K562 (cell line): ENCODE results near the gene MPIG6B. TPM values are rescaled to one million over a fixed set of nuclear protein-coding genes. Genes with fewer than 3 reads are reported as not detected.
A peak's percentile ranks its signal among the peaks of the same experiment; 100 is the strongest.

Experiments
- ELF4 ChIP-seq: fragments of 450-650 bp; formaldehyde crosslinking; IDR thresholded peaks from 2 replicates; pipeline ENCODE4 v1.4.0; 2022; ENCODE audit warnings: missing genetic modification characterization
- HMG20B ChIP-seq: fragments of 250-450 bp; sonication (Bioruptor Pico); IDR thresholded peaks from 2 replicates; pipeline ENCODE4 v1.5.0; 2021; ENCODE audit warnings: mild to moderate bottlenecking
- MYNN ChIP-seq, 2 experiments: sonication (generic); formaldehyde crosslinking in 1 of 2; IDR thresholded peaks; 2 replicates each; pipeline versions ENCODE4 v1.5.0 to v1.6.1; 2016 to 2020; ENCODE audit warnings: antibody characterized with exemption in 1 of 2, missing genetic modification reagents in 1 of 2
- NKRF ChIP-seq: fragments of 450-650 bp; IDR thresholded peaks from 2 replicates; pipeline ENCODE4 v1.6.1; 2016; ENCODE audit warnings: borderline replicate concordance
- POLR2AphosphoS2 ChIP-seq: IDR thresholded peaks from 2 replicates; pipeline ENCODE4 v1.6.1; 2012; ENCODE audit warnings: low read length, improper control_type of control experiment
- PRMT5 ChIP-seq: sonication (generic); formaldehyde crosslinking; IDR thresholded peaks from 2 replicates; pipeline ENCODE4 v1.5.0; 2020; ENCODE audit warnings: missing genetic modification reagents
- PTRF ChIP-seq: fragments of 450-650 bp; IDR thresholded peaks from 2 replicates; pipeline ENCODE4 v1.6.1; 2016; ENCODE audit warnings: mild to moderate bottlenecking, missing genetic modification characterization, missing compliant biosample characterization
- RBM15 ChIP-seq: fragments of 200-400 bp; formaldehyde crosslinking; IDR thresholded peaks from 2 replicates; pipeline ENCODE4 v1.6.1; 2018; ENCODE audit warnings: mild to moderate bottlenecking, low read length, moderate library complexity; ENCODE audit not compliant: insufficient read depth
- THAP7 ChIP-seq: fragments of 250-450 bp; sonication (Bioruptor Pico); IDR thresholded peaks from 2 replicates; pipeline ENCODE4 v1.5.0; 2021
- ZBTB1 ChIP-seq: sonication (generic); formaldehyde crosslinking; IDR thresholded peaks from 2 replicates; pipeline ENCODE4 v1.8.1; 2023; ENCODE audit warnings: missing genetic modification reagents, low read depth, mild to moderate bottlenecking, borderline replicate concordance
- ZFPM2 ChIP-seq: fragments of 250-450 bp; sonication (Bioruptor Pico); IDR thresholded peaks from 2 replicates; pipeline ENCODE4 v1.5.1; 2022; ENCODE audit warnings: mild to moderate bottlenecking
- ZNF282 ChIP-seq: sonication (generic); formaldehyde crosslinking; IDR thresholded peaks from 2 replicates; pipeline ENCODE4 v1.8.1; 2023; ENCODE audit warnings: missing genetic modification reagents
- ZNF707 ChIP-seq: fragments of 250-450 bp; sonication (Bioruptor Pico); conservative IDR thresholded peaks from 2 replicates; pipeline ENCODE4 v1.8.0; 2022; ENCODE audit warnings: inconsistent platforms, mild to moderate bottlenecking, moderate library complexity
- ZNF830 ChIP-seq: fragments of 250-450 bp; sonication (Bioruptor Pico); IDR thresholded peaks from 2 replicates; pipeline ENCODE4 v1.5.0; 2021; ENCODE audit warnings: mild to moderate bottlenecking
- polyA plus RNA-seq, 8 experiments: library from polyadenylated mRNA; depleted of rRNA in 4 of 8; stranded (reverse) in 5 of 8; unstranded in 3 of 8; fragments of >200 nt; fragmentation: Nextera tagmentation in 2 of 8; fragmentation: Illumina TruSeq in 1 of 8; extraction: Ambion mirVana in 2 of 8; extraction: Trizol in 1 of 8; gene quantifications; 2 replicates each; pipeline versions ENCODE4 v1.2.1 to v1.2.3, GENCODE V29; 2011 to 2014; ENCODE audit warnings: inconsistent platforms in 1 of 8, missing spikeins in 1 of 8
- total RNA-seq, 7 experiments: library from RNA; depleted of rRNA in 6 of 7; stranded (reverse); fragments of >200 nt in 6 of 7; fragmentation: Illumina TruSeq in 2 of 7; extraction: Trizol in 2 of 7; gene quantifications; 2 replicates each; pipeline versions ENCODE4 v1.2.1 to v1.2.3, GENCODE V29; 2011 to 2021; ENCODE audit warnings: low replicate concordance in 1 of 7
- TF ChIP-seq, protein P1 (sequence below): fragments of 200-600 bp; sonication (generic); IDR thresholded peaks from one replicate; pipeline ENCODE4 v1.6.1; 2012; ENCODE audit warnings: mild to moderate bottlenecking, low read depth, low read length, inconsistent platforms

The MPIG6B gene
- total and polyA plus RNA-seq, 9 of the 15 experiments (the other 6 are each of a cell fraction or from before 2014, with no cell fraction given), result 0.11 to 1.2 (median 0.28) TPM; not detected in 1

- TF ChIP-seq, protein P1, sequence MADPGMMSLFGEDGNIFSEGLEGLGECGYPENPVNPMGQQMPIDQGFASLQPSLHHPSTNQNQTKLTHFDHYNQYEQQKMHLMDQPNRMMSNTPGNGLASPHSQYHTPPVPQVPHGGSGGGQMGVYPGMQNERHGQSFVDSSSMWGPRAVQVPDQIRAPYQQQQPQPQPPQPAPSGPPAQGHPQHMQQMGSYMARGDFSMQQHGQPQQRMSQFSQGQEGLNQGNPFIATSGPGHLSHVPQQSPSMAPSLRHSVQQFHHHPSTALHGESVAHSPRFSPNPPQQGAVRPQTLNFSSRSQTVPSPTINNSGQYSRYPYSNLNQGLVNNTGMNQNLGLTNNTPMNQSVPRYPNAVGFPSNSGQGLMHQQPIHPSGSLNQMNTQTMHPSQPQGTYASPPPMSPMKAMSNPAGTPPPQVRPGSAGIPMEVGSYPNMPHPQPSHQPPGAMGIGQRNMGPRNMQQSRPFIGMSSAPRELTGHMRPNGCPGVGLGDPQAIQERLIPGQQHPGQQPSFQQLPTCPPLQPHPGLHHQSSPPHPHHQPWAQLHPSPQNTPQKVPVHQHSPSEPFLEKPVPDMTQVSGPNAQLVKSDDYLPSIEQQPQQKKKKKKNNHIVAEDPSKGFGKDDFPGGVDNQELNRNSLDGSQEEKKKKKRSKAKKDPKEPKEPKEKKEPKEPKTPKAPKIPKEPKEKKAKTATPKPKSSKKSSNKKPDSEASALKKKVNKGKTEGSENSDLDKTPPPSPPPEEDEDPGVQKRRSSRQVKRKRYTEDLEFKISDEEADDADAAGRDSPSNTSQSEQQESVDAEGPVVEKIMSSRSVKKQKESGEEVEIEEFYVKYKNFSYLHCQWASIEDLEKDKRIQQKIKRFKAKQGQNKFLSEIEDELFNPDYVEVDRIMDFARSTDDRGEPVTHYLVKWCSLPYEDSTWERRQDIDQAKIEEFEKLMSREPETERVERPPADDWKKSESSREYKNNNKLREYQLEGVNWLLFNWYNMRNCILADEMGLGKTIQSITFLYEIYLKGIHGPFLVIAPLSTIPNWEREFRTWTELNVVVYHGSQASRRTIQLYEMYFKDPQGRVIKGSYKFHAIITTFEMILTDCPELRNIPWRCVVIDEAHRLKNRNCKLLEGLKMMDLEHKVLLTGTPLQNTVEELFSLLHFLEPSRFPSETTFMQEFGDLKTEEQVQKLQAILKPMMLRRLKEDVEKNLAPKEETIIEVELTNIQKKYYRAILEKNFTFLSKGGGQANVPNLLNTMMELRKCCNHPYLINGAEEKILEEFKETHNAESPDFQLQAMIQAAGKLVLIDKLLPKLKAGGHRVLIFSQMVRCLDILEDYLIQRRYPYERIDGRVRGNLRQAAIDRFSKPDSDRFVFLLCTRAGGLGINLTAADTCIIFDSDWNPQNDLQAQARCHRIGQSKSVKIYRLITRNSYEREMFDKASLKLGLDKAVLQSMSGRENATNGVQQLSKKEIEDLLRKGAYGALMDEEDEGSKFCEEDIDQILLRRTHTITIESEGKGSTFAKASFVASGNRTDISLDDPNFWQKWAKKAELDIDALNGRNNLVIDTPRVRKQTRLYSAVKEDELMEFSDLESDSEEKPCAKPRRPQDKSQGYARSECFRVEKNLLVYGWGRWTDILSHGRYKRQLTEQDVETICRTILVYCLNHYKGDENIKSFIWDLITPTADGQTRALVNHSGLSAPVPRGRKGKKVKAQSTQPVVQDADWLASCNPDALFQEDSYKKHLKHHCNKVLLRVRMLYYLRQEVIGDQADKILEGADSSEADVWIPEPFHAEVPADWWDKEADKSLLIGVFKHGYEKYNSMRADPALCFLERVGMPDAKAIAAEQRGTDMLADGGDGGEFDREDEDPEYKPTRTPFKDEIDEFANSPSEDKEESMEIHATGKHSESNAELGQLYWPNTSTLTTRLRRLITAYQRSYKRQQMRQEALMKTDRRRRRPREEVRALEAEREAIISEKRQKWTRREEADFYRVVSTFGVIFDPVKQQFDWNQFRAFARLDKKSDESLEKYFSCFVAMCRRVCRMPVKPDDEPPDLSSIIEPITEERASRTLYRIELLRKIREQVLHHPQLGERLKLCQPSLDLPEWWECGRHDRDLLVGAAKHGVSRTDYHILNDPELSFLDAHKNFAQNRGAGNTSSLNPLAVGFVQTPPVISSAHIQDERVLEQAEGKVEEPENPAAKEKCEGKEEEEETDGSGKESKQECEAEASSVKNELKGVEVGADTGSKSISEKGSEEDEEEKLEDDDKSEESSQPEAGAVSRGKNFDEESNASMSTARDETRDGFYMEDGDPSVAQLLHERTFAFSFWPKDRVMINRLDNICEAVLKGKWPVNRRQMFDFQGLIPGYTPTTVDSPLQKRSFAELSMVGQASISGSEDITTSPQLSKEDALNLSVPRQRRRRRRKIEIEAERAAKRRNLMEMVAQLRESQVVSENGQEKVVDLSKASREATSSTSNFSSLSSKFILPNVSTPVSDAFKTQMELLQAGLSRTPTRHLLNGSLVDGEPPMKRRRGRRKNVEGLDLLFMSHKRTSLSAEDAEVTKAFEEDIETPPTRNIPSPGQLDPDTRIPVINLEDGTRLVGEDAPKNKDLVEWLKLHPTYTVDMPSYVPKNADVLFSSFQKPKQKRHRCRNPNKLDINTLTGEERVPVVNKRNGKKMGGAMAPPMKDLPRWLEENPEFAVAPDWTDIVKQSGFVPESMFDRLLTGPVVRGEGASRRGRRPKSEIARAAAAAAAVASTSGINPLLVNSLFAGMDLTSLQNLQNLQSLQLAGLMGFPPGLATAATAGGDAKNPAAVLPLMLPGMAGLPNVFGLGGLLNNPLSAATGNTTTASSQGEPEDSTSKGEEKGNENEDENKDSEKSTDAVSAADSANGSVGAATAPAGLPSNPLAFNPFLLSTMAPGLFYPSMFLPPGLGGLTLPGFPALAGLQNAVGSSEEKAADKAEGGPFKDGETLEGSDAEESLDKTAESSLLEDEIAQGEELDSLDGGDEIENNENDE, result no peak
- no peak for TF ChIP-seq ZFPM2 (CRISPR knock-in tag)
- no peak for TF ChIP-seq HMG20B (CRISPR knock-in tag)
- TF ChIP-seq ZNF830 (CRISPR knock-in tag), result no peak
- no peak for TF ChIP-seq ZBTB1 (CRISPR knock-in tag)
- TF ChIP-seq ZNF707 (CRISPR knock-in tag), result no peak
- TF ChIP-seq POLR2AphosphoS2, result no peak
- TF ChIP-seq NKRF, result no peak
- no peak for TF ChIP-seq THAP7 (CRISPR knock-in tag)
- no peak for TF ChIP-seq RBM15
- TF ChIP-seq PTRF (tag), result no peak
- no peak for TF ChIP-seq PRMT5 (CRISPR knock-in tag)
- no peak for TF ChIP-seq MYNN (IDR thresholded peaks at IDR 0.05)
- TF ChIP-seq MYNN (CRISPR knock-in tag; IDR thresholded peaks at IDR 0.05), result no peak
- TF ChIP-seq ZNF282, result no peak
- TF ChIP-seq ELF4 (CRISPR knock-in tag), result peak; percentile 37; the same call in 1 of the 2 replicates
Observed at GRCh38 chr6:31717499-31718222, 5.5 kb upstream of the MPIG6B start (continued).
